ENCODE data around the gene AGBL4.

Gene AGBL4

DNA sequence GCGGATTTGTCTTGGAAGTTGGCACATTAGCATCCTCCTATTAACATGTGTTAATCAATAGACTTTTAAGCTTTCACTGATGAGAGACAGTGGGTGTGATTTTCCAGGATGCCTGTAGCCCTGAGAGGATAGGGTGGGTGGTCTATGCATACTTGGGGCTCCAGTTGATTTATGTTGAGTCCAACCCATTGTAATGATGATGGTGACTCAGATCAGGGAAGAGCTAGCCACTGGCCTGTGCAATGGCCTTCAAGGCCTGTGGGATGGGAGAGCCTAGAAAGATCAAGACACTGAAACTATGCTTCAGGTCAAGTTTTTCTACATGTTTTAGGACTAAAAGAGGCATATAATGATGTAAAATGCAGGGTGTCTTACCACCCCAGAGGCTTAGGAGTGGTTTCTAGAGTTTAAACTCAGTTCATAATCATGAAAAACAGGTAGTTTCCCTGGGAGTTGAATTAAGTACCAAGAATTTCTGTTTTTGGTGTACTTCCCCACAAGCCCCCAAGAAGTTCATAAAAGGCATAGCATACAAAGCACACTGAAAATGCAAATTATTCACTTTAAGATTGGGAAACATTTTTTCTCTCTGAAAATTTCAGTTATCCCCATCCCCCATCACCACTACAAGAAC lies 1267.0 kb downstream of the AGBL4 start:
- in situ Hi-C loops (cut with HindIII; ENCODE audit: low sequenced_read_pairs), result no loop called here
- DNase-seq (ENCODE audit: low read depth, low spot score), result no peak
- H3K4me3 ChIP-seq (ENCODE audit: low read depth, low read length), result no peak overlapping the region
- TF ChIP-seq, protein P1, sequence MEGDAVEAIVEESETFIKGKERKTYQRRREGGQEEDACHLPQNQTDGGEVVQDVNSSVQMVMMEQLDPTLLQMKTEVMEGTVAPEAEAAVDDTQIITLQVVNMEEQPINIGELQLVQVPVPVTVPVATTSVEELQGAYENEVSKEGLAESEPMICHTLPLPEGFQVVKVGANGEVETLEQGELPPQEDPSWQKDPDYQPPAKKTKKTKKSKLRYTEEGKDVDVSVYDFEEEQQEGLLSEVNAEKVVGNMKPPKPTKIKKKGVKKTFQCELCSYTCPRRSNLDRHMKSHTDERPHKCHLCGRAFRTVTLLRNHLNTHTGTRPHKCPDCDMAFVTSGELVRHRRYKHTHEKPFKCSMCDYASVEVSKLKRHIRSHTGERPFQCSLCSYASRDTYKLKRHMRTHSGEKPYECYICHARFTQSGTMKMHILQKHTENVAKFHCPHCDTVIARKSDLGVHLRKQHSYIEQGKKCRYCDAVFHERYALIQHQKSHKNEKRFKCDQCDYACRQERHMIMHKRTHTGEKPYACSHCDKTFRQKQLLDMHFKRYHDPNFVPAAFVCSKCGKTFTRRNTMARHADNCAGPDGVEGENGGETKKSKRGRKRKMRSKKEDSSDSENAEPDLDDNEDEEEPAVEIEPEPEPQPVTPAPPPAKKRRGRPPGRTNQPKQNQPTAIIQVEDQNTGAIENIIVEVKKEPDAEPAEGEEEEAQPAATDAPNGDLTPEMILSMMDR (IDR thresholded peaks at IDR 0.05; ENCODE audit: low read depth, low read length), result no peak

DNA sequence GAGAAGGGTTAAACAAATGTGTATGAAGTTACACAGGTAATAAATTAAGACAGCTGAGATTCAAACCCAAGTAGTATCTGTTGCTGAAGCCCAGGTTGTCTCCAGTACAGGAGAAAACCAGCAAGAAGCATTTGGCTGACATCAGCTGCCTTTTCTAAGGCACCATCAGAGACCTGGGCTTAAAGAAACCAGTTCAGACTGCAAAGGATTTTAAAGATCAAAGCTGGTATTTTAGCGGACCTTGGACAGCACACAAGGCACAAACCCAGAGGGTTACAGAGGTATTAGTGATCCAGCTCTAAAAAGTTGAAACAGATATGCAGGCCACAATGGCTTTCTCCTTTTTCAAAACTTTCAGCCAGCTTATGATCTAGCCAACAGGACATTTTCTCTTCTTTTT lies 1270.5 kb downstream of the AGBL4 start:
- no peak for DNase-seq (ENCODE audit: low read depth, low spot score)
- TF ChIP-seq, protein P1 (IDR thresholded peaks at IDR 0.05; ENCODE audit: low read depth, low read length), result no peak
- H3K4me3 ChIP-seq (ENCODE audit: low read depth, low read length), result no peak overlapping the region
- in situ Hi-C loops (cut with HindIII; ENCODE audit: low sequenced_read_pairs), result no loop called here

DNA sequence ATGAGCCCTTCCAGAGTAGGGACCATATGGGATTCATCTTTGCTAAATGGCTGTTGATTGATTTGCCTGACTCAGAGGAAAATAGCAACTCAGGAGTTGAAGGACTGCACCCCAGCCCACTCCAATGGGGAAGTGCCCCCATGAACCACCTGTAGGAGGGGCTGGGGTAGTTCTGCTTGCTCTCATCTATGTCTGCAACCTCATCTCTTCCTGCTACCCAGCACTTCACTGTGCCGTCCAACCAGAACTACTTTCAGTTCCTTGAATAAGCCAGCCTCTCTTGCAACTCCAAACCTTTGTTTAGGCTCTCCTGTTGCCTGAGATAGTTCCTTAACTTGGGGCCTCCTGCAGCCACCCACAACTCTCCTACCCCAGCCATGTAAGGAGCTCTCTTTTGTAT lies 1273.6 kb downstream of the AGBL4 start:
- no peak for DNase-seq (ENCODE audit: low read depth, low spot score)
- in situ Hi-C loops (cut with HindIII; ENCODE audit: low sequenced_read_pairs), result no loop called here
- TF ChIP-seq, protein P1 (IDR thresholded peaks at IDR 0.05; ENCODE audit: low read depth, low read length), result no peak
- no peak overlapping the region for H3K4me3 ChIP-seq (ENCODE audit: low read depth, low read length)

DNA sequence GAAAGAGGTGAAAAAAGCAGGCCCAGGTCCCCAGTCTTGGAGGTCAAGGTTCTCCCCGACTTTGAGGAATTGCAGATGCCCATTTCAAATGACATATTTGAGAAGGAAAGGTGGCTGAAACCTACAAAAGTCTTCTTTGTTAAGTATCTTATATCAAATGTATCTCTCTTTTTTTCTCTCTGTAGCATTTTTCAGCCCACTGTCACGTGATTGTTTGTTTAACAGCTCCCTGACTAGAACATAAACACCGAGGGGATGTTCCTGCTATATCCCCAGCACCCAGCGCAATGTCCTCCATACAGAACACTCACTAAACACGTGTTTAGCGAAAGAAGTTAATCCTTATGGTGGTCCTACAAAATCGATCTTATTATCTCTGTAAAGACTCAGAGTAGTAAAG lies 1274.7 kb downstream of the AGBL4 start:
- no peak overlapping the region for H3K4me3 ChIP-seq (ENCODE audit: low read depth, low read length)
- TF ChIP-seq, protein P1 (IDR thresholded peaks at IDR 0.05; ENCODE audit: low read depth, low read length), result no peak
- no peak for DNase-seq (ENCODE audit: low read depth, low spot score)
- in situ Hi-C loops (cut with HindIII; ENCODE audit: low sequenced_read_pairs), result no loop called here

DNA sequence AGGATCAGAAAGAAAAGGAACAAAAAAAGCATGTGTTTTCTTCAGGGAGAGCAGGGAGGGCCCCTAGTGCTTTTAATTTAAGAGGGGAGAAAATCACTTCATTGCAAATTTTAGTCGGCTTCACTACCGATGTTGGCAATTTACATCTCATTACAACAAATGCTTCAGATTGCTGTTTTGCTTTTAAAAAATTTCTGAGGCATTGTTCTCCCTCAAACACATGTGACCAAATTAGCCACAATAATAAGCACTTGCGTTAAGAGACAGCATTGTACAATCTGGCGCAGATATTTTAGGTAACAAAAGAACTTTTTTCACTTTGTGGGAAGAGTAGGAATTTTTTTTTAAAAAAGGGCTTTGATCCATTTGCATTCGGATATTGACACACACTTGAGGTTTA lies 1276.8 kb downstream of the AGBL4 start:
- TF ChIP-seq, protein P1 (IDR thresholded peaks at IDR 0.05; ENCODE audit: low read depth, low read length), result no peak
- no peak overlapping the region for H3K4me3 ChIP-seq (ENCODE audit: low read depth, low read length)
- no peak for DNase-seq (ENCODE audit: low read depth, low spot score)
- in situ Hi-C loops (cut with HindIII; ENCODE audit: low sequenced_read_pairs), result no loop called here

DNA sequence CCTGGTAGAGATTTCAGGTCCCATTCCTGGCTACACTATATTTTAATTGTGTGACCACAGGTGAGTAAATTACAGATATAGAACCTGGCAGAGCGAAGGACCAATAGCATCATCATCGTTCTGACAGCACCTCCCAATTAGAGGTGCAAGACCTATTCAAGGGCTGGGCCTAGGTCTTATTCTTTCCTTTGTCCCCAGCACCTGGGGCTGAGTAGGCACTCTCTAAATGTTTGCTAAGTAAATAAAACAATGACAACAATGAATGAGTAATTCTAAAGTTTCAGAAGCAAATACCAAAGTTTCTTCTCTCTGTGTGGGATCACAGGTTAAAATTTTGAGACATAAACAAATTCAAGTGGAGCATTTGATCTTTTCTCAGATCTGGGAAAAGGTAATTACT lies 1279.7 kb downstream of the AGBL4 start:
- no peak overlapping the region for H3K4me3 ChIP-seq (ENCODE audit: low read depth, low read length)
- TF ChIP-seq, protein P1 (IDR thresholded peaks at IDR 0.05; ENCODE audit: low read depth, low read length), result no peak
- in situ Hi-C loops (cut with HindIII; ENCODE audit: low sequenced_read_pairs), result no loop called here
- no peak for DNase-seq (ENCODE audit: low read depth, low spot score)
